PFSK-1 (cell line): Measurements from ENCODE around the gene HERC3.

Source experiments
- FOXP2 ChIP-seq: optimal IDR thresholded peaks from 2 replicates; pipeline ENCODE3; 2011; ENCODE audit warnings: borderline replicate concordance, control low read depth, inconsistent platforms; ENCODE audit not compliant: insufficient read depth; ENCODE audit errors: extremely low read length, extremely low read depth
- POLR2AphosphoS5 ChIP-seq: IDR thresholded peaks from 2 replicates; pipeline ENCODE4 v1.6.1; 2012; ENCODE audit warnings: low read depth, mild to moderate bottlenecking, control low read depth, low read length, moderate library complexity
- SIN3A ChIP-seq: IDR thresholded peaks from 2 replicates; pipeline ENCODE4 v1.6.1; 2012; ENCODE audit warnings: mild to moderate bottlenecking, low read length, moderate library complexity, borderline replicate concordance; ENCODE audit not compliant: insufficient read depth
- TAF1 ChIP-seq: IDR thresholded peaks from 2 replicates; pipeline ENCODE4 v1.6.1; 2012; ENCODE audit warnings: low read length, control low read depth, borderline replicate concordance; ENCODE audit not compliant: insufficient read depth
- TF ChIP-seq, protein P1 (sequence below), 2 experiments: IDR thresholded peaks; 2 replicates each; pipeline versions ENCODE4 v1.6.1 to v1.8.0; 2011 to 2012; ENCODE audit warnings: low read depth in 2 of 2, low read length in 2 of 2, control low read depth in 1 of 2, inconsistent platforms in 1 of 2, mild to moderate bottlenecking in 1 of 2, moderate library complexity in 1 of 2; ENCODE audit not compliant: insufficient read depth in 1 of 2

- no peak for TF ChIP-seq TAF1
- TF ChIP-seq POLR2AphosphoS5: no peak
- TF ChIP-seq, protein P1, sequence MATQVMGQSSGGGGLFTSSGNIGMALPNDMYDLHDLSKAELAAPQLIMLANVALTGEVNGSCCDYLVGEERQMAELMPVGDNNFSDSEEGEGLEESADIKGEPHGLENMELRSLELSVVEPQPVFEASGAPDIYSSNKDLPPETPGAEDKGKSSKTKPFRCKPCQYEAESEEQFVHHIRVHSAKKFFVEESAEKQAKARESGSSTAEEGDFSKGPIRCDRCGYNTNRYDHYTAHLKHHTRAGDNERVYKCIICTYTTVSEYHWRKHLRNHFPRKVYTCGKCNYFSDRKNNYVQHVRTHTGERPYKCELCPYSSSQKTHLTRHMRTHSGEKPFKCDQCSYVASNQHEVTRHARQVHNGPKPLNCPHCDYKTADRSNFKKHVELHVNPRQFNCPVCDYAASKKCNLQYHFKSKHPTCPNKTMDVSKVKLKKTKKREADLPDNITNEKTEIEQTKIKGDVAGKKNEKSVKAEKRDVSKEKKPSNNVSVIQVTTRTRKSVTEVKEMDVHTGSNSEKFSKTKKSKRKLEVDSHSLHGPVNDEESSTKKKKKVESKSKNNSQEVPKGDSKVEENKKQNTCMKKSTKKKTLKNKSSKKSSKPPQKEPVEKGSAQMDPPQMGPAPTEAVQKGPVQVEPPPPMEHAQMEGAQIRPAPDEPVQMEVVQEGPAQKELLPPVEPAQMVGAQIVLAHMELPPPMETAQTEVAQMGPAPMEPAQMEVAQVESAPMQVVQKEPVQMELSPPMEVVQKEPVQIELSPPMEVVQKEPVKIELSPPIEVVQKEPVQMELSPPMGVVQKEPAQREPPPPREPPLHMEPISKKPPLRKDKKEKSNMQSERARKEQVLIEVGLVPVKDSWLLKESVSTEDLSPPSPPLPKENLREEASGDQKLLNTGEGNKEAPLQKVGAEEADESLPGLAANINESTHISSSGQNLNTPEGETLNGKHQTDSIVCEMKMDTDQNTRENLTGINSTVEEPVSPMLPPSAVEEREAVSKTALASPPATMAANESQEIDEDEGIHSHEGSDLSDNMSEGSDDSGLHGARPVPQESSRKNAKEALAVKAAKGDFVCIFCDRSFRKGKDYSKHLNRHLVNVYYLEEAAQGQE (IDR thresholded peaks at IDR 0.05; ENCODE audit: insufficient read depth in 1 of 2, low read depth in 2 of 2, low read length in 2 of 2): no peak
- no peak for TF ChIP-seq SIN3A
- TF ChIP-seq FOXP2: no peak
Observed at GRCh38 chr4:88549815-88550214, 42.5 kb upstream of the HERC3 start.
